HG02852 (cell line): Measurements from ENCODE around the gene TMEM271.

Experiments used
- ATAC-seq: cut with Tn5 transposase; IDR thresholded peaks from one replicate; pipeline ENCODE4 v1.9.1; 2021; ENCODE audit warnings: mild to moderate bottlenecking, moderate library complexity; ENCODE audit not compliant: unreplicated experiment

TMEM271 gene, protein sequence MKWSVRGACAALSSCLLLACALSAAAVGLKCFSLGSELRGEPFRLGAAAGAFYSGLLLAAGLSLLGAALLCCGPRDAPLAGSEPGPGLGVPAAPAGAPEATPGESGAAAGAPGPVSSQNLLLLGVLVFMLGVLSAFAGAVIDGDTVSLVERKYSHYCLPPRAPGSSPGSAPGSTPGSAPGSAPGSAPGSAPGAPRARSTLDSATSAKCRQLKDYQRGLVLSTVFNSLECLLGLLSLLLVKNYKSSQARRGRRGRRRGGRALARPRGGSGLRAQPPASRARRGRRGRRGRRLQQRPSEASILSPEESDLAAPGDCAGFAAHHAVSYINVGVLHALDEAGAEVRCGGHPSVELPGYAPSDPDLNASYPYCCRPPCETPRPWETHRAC

DNA sequence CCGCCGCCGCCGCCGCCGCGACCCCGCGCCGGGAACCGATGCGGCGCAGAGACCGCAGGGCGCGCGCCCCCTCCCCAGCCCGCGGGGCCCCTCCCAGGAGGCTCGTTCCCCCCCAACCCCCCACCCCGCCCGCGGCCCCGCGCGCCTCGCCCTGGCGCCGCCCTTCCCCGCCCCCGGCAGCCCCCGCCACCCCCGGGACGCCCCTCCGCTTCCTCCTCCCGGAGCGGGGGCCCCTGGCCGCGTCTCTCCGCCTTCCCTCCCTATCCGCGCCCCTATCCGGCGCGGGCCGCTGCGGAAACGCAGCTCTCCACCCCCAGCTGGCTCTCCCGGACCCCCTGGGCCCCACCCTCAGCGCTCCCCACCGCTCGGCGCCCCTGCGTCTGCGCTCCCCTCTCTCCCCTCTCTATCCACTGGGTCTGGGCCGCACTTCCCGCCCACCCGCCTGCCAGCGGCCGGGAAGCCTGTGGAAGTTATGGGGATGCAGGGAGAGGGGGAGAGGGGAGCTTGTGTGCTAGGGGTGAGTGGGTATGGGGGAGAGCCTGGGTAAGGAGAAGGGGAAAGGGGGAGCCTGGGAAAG is at the start of gene TMEM271:
Gene TMEM271 (minus strand): TSS at position 51 of the 577 bp plus-strand sequence. CDS start 233 bp downstream, outside the sequence.
- no peak for ATAC-seq

DNA sequence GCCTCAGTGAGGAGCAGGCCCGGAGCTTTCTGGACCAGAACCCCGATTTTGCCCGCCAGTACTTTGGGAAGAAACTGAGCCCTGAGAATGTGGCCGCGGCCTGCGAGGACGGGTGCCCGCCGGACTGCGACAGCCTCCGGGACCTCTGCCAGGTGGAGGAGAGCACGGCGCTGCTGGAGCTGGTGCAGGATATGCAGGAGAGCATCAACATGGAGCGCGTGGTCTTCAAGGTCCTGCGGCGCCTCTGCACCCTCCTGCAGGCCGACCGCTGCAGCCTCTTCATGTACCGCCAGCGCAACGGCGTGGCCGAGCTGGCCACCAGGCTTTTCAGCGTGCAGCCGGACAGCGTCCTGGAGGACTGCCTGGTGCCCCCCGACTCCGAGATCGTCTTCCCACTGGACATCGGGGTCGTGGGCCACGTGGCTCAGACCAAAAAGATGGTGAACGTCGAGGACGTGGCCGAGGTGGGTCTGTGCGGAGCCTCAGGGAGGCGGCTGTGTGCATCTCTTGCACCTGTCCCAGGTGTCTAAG is 49.6 kb upstream of the TMEM271 start:
- ATAC-seq: no peak

DNA sequence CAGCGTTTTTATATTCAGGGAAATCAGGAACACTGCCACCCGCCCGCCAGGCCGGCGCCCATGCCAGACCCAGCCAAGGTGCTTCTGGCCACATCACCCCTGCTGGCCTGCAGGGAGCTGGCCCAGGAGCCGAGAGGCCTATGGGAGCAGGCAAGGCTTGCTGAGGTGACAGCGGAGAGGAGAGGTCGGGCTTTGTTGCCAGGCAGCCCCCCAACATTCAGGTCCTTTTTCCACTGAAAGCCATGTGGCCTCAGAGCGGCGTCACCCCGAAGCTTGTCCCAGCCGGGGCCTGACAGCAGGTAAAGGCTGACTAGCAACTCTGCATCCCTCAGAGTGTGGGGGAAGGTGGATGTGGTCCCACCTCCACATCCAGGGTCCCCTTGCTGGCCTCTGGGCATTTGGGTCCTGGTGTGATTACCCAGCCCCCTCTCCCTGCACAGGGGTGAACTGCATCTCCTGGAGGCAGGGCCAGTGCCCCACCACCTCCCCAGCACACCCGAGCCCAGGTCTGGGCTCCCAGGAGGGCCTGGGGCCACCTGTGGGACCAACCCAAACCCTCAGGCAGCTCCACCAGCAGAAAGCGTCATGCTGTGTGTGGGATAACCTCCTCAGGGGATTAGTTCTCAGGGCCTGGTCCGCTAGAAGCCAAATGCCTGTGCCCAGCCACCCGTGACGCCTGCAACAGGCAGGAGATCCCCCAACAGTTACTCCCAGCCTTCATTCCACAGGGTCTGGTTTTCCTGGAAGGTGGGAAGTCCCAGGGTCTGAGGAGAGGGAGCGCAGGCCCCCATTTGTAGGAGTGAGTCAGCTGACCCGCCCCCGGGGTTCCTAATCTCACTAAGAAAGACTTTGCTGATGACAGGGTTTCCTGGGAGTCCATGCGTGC is 48.9 kb upstream of the TMEM271 start, which contains the start of gene PDE6B:
Gene PDE6B (plus strand): TSS at position 869 of the 886 bp plus-strand sequence. CDS start 54 bp downstream, outside the sequence.
- ATAC-seq: no peak

DNA sequence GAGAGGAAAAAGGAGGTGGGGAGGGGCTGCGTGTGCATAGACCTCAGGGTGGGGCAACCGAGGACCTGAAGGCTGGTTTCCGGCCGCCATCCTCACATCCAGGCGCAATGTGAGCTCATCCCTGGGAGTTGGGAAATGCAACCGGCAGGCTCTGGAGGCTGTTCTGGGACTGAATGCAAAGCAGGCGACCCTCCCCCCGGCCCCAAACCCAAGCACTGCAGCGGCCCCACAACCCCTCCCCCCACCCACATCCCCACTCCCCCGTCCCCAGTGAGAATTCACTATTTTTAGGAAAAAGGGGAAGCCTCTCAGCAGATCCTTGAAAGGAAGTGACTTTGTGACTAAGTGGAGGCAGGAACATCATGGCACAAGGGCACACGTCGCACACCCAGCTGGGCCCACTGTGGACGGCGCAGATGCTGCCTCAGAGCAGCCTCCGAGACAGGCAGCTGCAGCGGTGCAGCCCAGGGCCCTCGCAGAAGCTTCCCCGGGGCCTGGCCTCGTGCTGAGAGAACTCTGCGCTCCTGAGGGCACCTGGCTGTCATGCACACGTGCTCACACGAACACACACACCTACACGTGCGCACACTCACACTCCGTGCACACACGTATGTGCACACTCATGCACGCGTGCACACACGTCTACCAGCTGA is 47.9 kb upstream of the TMEM271 start:
- ATAC-seq: no peak

DNA sequence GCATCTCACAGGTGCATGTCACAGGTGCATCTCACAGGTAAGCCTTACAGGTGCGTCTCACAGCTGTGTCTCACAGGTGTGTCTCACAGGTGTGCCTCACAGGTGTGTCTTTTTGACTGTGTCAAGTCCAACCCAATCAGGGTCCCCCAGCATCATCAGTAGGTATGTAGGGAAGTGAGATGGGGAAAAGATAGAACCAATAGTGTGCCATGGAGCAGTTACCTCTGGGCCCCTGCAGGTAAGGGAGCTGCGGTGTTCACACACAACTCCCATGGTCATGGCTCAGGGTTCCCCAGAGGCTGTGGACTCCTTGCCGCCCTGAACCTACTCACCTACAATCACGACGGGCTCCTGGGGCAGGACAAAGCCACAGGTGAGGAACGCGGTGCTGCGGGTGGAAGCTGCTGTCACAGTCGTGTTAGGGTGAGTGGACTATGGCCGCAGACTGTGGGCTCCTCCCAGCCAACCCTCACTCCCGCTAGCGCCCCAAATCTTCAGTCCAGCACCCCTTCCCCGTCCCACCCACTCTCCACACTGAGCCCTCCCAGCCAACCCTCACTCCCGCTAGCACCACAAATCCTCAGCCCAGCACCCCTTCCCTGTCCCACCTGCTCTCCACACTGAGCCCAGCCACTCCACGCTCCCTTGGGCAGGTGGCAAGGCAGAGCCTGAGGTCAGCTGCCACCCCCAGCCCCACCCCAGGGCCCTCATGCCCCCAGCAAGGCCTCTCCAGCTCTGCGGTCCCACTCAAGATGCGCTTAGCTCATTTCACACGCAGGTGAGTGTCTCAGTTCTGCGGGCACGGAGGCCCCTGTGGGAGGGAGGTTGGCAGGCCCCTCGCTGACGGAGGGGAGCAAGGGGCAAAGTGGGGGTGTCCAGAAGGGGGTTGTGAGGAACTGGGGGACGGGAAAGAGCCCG is 47.2 kb upstream of the TMEM271 start:
- ATAC-seq: no peak

DNA sequence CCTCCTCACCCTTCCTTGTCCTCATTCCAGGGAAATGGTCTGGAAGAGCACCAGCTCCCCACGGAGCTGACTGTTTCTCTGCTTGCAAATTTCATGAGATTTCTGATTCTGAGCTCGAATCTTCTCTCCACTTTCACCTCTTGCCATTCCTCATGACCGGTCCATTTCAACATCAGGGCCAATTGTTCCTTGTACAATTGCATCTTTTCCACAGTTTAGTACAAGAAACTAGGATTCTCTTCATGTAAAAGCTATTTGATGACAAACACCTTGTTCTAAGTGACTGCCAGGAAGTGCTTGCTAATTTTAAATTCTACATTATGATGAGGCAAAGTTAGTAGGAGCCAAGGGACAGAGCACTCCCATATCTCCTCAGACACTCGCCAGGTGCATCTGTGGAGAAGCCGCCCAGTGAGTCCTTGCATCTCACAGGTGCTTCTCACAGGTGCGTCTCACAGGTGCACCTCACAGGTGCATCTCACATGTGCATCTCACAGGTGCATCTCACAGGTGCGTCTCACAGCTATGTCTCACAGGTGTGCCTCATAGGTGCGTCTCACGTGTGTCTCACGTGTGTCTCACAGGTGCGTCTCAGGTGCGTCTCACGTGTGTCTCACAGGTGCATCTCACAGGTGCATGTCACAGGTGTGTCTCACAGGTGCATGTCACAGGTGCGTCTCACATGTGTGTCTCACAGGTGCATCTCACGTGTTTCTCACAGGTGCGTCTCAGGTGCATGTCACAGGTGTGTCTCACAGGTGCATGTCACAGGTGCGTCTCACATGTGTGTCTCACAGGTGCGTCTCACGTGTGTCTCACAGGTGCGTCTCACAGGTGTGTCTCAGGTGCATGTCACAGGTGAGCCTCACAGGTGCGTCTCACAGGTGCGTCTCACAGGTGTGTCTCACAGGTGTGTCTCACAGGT is 46.2 kb upstream of the TMEM271 start:
- ATAC-seq: no peak

DNA sequence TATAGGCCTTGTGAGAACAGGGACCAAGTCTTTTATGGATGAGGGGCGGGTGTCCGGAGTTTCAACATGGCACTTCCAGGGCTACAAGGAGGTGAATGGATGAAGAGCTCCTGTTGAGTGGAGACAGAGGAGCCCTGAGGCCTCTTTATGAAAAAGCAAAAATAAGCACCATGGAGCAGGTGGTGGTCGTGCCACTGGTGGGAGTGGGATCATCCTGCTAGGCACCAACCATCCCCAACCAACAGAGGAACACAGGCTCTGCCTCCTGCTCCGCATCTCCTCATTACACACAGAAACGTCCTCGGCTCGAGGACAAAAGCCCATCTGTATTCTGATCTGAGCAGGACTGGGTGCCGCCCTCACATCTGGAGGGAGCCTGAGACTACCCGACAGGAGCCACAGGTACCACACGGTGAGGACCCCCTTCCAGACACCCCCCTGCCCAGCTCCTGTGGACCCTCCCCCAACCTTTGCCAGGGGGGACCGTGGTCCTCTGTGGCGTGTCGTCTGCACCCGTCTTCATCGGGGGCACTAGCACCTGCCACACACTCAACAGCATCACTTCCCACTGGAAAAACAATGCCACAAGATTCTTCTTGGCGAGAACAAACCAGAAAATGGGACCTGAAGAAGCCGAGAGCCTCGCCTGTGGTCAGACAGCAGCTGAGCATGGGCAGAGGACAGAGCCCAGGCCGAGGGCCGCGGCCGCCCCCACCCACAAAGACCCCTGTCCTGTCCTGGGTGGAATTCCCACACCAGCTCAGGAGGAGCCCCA is 45.4 kb upstream of the TMEM271 start:
- no peak for ATAC-seq

DNA sequence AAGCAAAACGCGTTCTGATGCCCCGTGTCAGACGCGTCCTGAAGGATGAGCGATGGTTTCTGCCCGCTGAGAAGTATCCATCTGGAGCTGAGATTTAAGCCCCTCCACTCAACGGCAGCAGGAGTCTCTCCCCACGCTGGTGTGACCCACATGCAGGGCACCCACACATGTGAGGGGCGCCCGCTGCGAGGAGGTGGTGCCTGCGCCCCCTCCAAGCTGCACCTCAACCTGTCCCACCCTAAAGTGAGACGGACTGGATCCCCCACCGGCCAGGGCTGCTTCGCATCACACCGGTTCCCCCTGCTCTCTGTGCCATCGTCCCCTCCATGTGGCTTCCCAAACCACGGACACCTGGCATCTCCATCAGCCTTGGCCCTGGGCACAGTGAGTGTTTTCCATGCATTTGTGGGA is 44.8 kb upstream of the TMEM271 start:
- no peak for ATAC-seq

DNA sequence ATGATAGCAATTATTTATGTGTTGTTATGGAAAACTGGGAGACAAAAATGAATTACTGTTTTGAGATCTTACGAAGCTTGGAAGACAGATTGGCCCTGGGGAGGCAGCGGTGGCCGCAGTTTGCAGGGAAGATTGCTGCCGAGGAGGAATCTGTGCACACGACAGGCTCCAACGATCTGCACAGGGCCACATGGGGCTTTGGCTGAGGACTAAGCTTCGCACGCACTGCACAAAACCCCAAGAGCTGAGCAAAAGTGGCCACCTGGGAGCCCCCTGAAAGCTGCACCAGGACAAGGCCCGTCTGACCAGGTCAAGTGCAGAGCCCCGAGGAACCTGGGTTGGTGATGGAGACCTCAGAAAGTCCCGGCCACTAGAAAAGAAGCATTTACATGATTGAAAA is 44.1 kb upstream of the TMEM271 start:
- ATAC-seq: no peak

DNA sequence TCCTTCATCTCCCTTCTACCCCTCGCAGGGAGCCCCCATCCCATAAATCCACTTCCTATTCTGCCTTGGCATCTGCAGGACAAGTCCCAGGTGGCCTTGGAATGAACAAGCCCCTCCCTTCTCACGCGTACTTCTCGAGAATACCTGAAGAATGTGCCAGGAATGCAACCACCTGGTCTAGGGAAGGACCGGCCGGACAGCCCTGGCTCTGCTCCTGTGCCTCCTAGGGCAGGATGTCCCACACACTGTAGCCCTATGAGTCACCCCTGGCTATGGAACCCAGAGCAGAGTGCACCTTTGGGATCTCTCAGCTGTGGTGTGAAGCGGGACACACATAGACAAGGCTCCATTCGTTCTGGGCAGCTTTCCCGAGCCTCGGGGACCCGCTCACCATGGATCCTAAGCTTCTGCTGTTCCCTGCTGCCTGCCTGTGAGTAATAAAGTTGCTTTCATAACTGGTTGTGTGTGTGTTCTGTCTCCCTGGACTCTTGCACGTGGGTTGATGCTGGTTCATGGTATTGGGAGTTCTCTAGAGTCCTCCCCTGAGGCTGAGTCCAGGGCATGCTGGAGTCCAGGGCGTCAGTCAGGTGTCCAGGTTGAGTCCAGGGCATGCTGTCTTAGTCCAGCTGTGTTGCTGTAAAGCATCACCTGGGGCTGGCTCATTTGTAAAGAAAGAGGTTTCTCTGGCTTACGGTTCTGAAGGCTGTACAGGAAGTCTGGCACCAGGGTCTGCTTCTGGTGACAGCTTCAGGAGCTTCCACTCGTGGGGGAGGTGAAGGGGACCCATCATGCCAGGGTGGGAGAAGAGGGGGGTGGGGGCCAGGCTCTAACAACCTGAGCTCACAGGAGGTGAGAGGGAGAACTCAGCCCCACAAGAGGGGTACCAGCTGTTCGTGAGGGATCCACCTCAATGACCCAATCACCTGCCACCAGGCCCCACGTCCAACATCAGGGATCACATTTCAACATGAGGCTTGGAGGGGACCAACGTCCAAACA is 41.8 kb upstream of the TMEM271 start:
- ATAC-seq: no peak

DNA sequence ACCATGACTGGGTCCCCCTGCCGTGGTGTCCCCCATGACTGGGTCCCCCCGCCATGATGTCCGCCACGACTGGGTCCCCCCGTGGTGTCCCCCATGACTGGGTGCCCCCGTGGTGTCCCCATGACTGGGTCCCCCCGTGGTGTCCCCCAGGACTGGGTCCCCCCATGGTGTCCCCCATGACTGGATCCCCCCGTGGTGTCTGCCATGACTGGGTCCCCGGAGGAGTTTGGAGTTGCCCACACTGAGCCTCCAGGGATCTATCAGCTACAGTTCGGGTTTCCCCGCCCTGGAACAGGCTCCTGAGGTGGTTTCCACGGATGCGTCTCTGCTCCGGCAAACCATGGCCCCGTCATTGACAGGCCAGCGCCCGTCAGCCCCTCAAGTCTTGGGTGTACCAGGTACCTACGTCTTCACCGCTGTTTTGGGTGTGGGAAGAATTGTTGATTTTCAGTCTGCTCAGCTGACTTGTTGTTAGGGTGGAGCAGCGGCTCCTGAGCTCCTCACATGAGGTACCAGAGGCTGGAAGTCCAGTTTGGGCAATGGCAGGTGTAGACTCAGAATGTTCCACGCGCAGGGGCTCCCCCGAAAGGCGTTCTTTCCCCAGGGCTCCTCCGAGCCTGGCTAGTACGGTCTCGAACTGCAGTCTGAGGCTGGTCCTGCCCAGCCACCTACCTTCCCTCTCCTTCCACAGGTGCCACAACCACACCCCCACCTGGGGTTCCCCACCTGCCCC is 41.0 kb upstream of the TMEM271 start:
- ATAC-seq: no peak

DNA sequence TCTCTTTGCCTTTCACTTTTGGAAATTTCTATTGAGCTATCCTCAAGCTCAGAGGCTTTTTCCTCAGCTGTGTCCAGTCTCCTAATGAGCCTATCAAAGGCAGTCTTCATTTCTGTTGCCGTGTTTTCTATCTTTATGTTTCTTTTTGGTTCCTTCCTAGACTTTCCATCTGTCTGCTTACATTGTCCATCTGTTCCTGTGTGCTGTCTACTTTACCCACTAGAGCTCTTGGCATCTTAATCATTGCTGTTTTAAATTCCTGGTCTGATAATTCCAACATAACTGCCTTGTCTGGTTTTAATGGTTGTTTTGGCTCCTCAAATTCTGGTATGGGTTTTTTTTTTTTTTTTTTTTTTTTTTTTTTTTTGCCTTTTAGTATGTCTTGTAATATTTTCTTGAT is 40.0 kb upstream of the TMEM271 start:
- ATAC-seq: no peak

DNA sequence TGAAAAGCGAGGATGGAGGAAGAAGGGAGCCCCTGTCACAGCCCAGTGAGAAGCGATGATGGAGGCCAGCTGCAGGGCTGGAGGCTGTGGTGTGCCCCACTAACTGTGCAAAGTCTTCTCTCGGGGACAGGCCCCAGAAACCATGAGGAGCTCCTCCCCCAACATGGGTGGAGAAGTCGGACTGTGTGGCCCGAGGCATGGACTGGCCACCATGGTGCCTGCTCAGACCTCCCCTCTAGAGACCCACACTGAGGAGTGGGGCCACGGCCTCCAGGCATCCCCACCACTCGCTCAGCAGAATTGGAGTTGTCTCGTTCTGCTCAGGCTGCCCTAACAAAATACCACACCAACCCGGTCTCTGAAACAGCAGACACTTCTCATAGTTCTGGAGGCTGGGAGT is 37.0 kb upstream of the TMEM271 start:
- no peak for ATAC-seq

DNA sequence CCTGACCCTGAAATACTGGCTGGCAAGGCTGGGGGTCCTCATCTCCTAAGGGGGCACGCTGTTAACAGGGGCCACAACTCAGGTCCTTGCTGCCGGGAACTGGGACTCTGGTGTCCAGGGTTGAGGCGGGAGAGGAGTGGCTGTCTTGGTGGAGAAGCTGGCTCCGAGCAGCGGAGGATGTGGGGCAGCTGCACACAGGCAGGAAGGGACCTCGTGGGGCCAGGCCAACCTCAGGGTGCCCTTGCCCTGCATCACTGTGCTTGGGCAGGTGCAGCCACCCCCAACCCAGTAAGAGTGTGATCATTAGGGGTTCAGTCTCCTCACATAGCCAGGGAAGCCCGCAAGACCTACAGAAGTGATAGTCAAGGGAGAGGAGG is 36.6 kb upstream of the TMEM271 start:
- no peak for ATAC-seq

DNA sequence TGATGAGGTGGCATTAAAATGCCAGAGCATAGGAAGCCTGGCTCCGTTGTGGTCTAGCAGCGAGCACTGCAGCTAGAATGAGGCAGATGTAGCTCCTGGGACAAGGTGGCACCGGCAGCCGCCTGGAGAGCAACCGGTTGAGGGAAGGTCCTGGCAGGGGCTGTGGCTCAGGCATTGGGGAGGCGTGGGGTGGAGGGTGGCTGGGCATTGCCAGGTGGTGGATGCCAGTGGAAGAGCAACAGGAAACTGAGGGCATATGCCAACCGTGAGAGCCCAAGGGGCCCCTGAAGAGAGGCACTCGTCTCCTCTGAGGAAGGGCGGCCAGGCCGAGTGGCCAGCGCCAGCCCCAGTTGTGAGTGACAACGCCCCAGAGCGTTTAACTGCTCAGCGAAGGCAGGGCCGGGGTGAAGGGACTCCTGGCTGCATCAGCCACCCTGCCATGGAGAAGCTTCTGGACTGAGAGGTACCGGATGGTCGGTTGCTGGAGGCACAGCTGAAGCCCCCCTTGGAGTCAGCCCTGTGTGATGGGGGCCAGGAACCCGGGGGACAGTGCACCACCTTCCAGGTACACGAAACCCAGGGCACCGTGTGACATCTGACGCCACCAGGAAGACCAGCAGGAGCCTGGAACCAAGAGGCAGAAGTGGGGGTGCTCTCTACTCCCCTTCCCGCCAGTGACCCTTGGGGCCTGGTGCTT is 36.1 kb upstream of the TMEM271 start:
- no peak for ATAC-seq
